Loucy (cell line): Measurements from ENCODE around the gene JARID2.

Experiments
- EZH2phosphoT487 ChIP-seq: fragments of 200-600 bp; IDR thresholded peaks from 2 replicates; pipeline ENCODE4 v1.6.1; 2018; ENCODE audit warnings: antibody characterized with exemption, mild to moderate bottlenecking, moderate library complexity, borderline replicate concordance
- TF ChIP-seq, protein P1 (sequence below): fragments of 200-600 bp; sonication (generic); conservative IDR thresholded peaks from 2 replicates; pipeline ENCODE4 v1.5.1; 2014; ENCODE audit warnings: mild to moderate bottlenecking, antibody characterized with exemption, low read length

- TF ChIP-seq, protein P1, sequence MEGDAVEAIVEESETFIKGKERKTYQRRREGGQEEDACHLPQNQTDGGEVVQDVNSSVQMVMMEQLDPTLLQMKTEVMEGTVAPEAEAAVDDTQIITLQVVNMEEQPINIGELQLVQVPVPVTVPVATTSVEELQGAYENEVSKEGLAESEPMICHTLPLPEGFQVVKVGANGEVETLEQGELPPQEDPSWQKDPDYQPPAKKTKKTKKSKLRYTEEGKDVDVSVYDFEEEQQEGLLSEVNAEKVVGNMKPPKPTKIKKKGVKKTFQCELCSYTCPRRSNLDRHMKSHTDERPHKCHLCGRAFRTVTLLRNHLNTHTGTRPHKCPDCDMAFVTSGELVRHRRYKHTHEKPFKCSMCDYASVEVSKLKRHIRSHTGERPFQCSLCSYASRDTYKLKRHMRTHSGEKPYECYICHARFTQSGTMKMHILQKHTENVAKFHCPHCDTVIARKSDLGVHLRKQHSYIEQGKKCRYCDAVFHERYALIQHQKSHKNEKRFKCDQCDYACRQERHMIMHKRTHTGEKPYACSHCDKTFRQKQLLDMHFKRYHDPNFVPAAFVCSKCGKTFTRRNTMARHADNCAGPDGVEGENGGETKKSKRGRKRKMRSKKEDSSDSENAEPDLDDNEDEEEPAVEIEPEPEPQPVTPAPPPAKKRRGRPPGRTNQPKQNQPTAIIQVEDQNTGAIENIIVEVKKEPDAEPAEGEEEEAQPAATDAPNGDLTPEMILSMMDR = no peak
- no peak for TF ChIP-seq EZH2phosphoT487
Measured at GRCh38 chr6:15453622-15454021, 207.8 kb downstream of the JARID2 start.
